Astrocyte (in vitro differentiated cells and primary cell): ENCODE measurements around the gene KLF15.

Experiments used
- CTCF ChIP-seq: IDR thresholded peaks from 2 replicates; pipeline ENCODE4 v1.5.1; 2011; ENCODE audit warnings: low read depth, mild to moderate bottlenecking, inconsistent platforms, low read length, moderate library complexity; ENCODE audit not compliant: insufficient read depth
- EZH2 ChIP-seq: IDR thresholded peaks from 2 replicates; pipeline ENCODE4 v1.6.1; 2012; ENCODE audit warnings: mild to moderate bottlenecking, low read length, inconsistent platforms; ENCODE audit not compliant: insufficient read depth

- TF ChIP-seq CTCF (no peak), EZH2 (no peak)
Measured at GRCh38 chr3:126390751-126391150, 33.5 kb upstream of the KLF15 start.
